Liver (tissue), 3 donors: ENCODE measurements around the gene C4B.

Experiments
- TAF1 ChIP-seq: conservative IDR thresholded peaks from 2 replicates; pipeline ENCODE4 v1.6.1; 2016; ENCODE audit warnings: antibody characterized with exemption, mild to moderate bottlenecking
- TF ChIP-seq, protein P1 (sequence below): fragments of 150-350 bp; IDR thresholded peaks from 2 replicates; pipeline ENCODE4 v1.5.1; 2017; ENCODE audit warnings: improper control_type of control experiment, low read depth, low read length; ENCODE audit not compliant: missing input control
- donor health status: healthy.
- donor health status: healthy.

DNA sequence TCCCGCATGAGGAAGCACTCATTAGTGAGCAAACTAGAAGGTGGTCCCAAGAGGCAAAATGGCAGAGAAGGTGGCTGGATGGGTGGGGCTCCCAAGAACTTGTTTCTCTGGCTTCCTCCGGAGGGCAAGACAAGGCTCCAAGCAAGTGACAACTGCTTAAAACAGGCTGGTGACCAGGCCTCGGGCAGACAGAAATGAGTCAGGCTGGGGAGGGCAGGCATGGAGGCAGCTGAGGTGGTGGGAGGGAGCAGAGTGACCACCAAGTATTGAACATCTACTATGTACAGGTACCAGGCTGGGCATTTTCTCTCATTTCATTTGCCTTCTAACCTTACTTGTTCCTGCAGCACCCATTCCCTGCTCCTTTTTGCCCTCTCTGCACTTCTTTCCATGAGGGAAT is 61.2 kb downstream of the C4B start:
- TF ChIP-seq, protein P1, sequence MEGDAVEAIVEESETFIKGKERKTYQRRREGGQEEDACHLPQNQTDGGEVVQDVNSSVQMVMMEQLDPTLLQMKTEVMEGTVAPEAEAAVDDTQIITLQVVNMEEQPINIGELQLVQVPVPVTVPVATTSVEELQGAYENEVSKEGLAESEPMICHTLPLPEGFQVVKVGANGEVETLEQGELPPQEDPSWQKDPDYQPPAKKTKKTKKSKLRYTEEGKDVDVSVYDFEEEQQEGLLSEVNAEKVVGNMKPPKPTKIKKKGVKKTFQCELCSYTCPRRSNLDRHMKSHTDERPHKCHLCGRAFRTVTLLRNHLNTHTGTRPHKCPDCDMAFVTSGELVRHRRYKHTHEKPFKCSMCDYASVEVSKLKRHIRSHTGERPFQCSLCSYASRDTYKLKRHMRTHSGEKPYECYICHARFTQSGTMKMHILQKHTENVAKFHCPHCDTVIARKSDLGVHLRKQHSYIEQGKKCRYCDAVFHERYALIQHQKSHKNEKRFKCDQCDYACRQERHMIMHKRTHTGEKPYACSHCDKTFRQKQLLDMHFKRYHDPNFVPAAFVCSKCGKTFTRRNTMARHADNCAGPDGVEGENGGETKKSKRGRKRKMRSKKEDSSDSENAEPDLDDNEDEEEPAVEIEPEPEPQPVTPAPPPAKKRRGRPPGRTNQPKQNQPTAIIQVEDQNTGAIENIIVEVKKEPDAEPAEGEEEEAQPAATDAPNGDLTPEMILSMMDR, result no peak
- TF ChIP-seq TAF1, result no peak
